Measurements from ENCODE around the gene DIAPH3. TPM values are rescaled to one million over a fixed set of nuclear protein-coding genes. Genes with fewer than 3 reads are reported as not detected.
"Not testable (repeated sequence)": the region's sequence is repeated elsewhere in the genome, so short reads cannot be mapped to it uniquely, and the experiment has no call there.

DIAPH3 gene
- total and polyA plus RNA-seq, 4 donors: 0.35 to 6.7 (median 1.1) TPM

- 94% methylated on average over 3 of the region's 3 CpGs for WGBS, 2 donors
These were observed 70.2 kb downstream of the DIAPH3 start for GRCh38 chr13:60093425-60094019.

GRCh38 chr13:60091573-60091972, 72.2 kb downstream of the DIAPH3 start:
- Histone ChIP-seq H3K36me3 (ENCODE audit: control insufficient read depth in 4 of 4, insufficient read depth in 4 of 4, low read length in 4 of 4) (no peaks in the 10 kb centered on the region), H3K27ac (ENCODE audit: low read depth in 1 of 2, low read length in 1 of 2) (no peak overlapping the region), H3K4me1 (ENCODE audit: control insufficient read depth in 5 of 5, insufficient read depth in 5 of 5, low read length in 5 of 5) (peaks cover 0 to 2% (median 0%) of the 10 kb centered on the region in 5 donors), H3K27me3 (ENCODE audit: control insufficient read depth in 3 of 3, insufficient read depth in 3 of 3, low read length in 2 of 3) (no peaks in the 10 kb centered on the region), H3K9me3 (ENCODE audit: control insufficient read depth in 4 of 4, insufficient read depth in 3 of 4, low read length in 3 of 4) (no peaks in the 10 kb centered on the region), H3K4me3 (no peak overlapping the region), H3K9ac (ENCODE audit: insufficient read depth in 1 of 2, low read length in 2 of 2) (no peak overlapping the region)
- DNase-seq (no peak), ATAC-seq (ENCODE audit: insufficient read depth, low FRiP score) (no peak)
- TF ChIP-seq CTCF (IDR thresholded peaks at IDR 0.05; ENCODE audit: control extremely low read depth, extremely low read depth): no peak
- 97 to 98% methylated on average over 2 of the region's 2 CpGs for WGBS, 2 donors

More at GRCh38 chr13:60093425-60094019, 70.2 kb downstream of the DIAPH3 start:
- Histone ChIP-seq H3K27me3 (ENCODE audit: control insufficient read depth in 3 of 3, insufficient read depth in 3 of 3, low read length in 2 of 3) (no peaks in the 10 kb centered on the region), H3K9me3 (ENCODE audit: control insufficient read depth in 4 of 4, insufficient read depth in 3 of 4, low read length in 3 of 4) (no peaks in the 10 kb centered on the region), H3K4me3 (no peak overlapping the region), H3K27ac (ENCODE audit: low read depth in 1 of 2, low read length in 1 of 2) (no peak overlapping the region), H3K4me1 (ENCODE audit: control insufficient read depth in 5 of 5, insufficient read depth in 5 of 5, low read length in 5 of 5) (peaks cover 0 to 2% (median 0%) of the 10 kb centered on the region in 5 donors), H3K9ac (ENCODE audit: insufficient read depth in 1 of 2, low read length in 2 of 2) (no peak overlapping the region), H3K36me3 (ENCODE audit: control insufficient read depth in 4 of 4, insufficient read depth in 4 of 4, low read length in 4 of 4) (no peaks in the 10 kb centered on the region)
- DNase-seq: no peak
- ATAC-seq (ENCODE audit: insufficient read depth, low FRiP score): no peak
- no peak for TF ChIP-seq CTCF (IDR thresholded peaks at IDR 0.05; ENCODE audit: control extremely low read depth, extremely low read depth)

- H3K27ac ChIP-seq (ENCODE audit: low read depth in 1 of 2, low read length in 1 of 2): no peak overlapping the region
- no peak overlapping the region for H3K9ac ChIP-seq (ENCODE audit: insufficient read depth in 1 of 2, low read length in 2 of 2)
- DNase-seq (no peak), ATAC-seq (ENCODE audit: insufficient read depth, low FRiP score) (no peak)
- no peak overlapping the region for H3K4me3 ChIP-seq
- no peak for TF ChIP-seq CTCF (IDR thresholded peaks at IDR 0.05; ENCODE audit: control extremely low read depth, extremely low read depth)
- no peaks in the 10 kb centered on the region for H3K9me3 ChIP-seq (ENCODE audit: control insufficient read depth in 4 of 4, insufficient read depth in 3 of 4, low read length in 3 of 4)
- no peaks in the 10 kb centered on the region for H3K27me3 ChIP-seq (ENCODE audit: control insufficient read depth in 3 of 3, insufficient read depth in 3 of 3, low read length in 2 of 3)
- no peaks in the 10 kb centered on the region for H3K36me3 ChIP-seq (ENCODE audit: control insufficient read depth in 4 of 4, insufficient read depth in 4 of 4, low read length in 4 of 4)
- H3K4me1 ChIP-seq (ENCODE audit: control insufficient read depth in 5 of 5, insufficient read depth in 5 of 5, low read length in 5 of 5): peaks cover 0 to 2% (median 0%) of the 10 kb centered on the region in 5 donors
These were observed 73.2 kb downstream of the DIAPH3 start for GRCh38 chr13:60090574-60090973.

GRCh38 chr13:60083780-60084179, 79.9 kb downstream of the DIAPH3 start:
- ATAC-seq (ENCODE audit: insufficient read depth, low FRiP score); H3K4me1 ChIP-seq (ENCODE audit: control insufficient read depth in 5 of 5, insufficient read depth in 5 of 5, low read length in 5 of 5); H3K27ac ChIP-seq (ENCODE audit: low read depth in 1 of 2, low read length in 1 of 2); H3K4me3 ChIP-seq; H3K9me3 ChIP-seq (ENCODE audit: control insufficient read depth in 4 of 4, insufficient read depth in 3 of 4, low read length in 3 of 4); H3K9ac ChIP-seq (ENCODE audit: insufficient read depth in 1 of 2, low read length in 2 of 2); H3K36me3 ChIP-seq (ENCODE audit: control insufficient read depth in 4 of 4, insufficient read depth in 4 of 4, low read length in 4 of 4); H3K27me3 ChIP-seq (ENCODE audit: control insufficient read depth in 3 of 3, insufficient read depth in 3 of 3, low read length in 2 of 3); DNase-seq: not testable (repeated sequence)
- 97 to 99% methylated on average over 2 of the region's 2 CpGs for WGBS, 2 donors
